ENCODE measurements around the gene C17orf50.

Gene C17orf50

GRCh38 chr17:35780950-35781349 is 20.3 kb downstream of the C17orf50 start:
- no peak for DNase-seq (ENCODE audit: low read depth in 1 of 2, low spot score in 1 of 2)

GRCh38 chr17:35784895-35785294 is 24.2 kb downstream of the C17orf50 start:
- no peak for DNase-seq (ENCODE audit: low read depth in 1 of 2, low spot score in 1 of 2)

GRCh38 chr17:35786941-35787432 is 26.3 kb downstream of the C17orf50 start:
- DNase-seq (ENCODE audit: low read depth in 1 of 2, low spot score in 1 of 2) = no peak

GRCh38 chr17:35788477-35789368 is 28.0 kb downstream of the C17orf50 start:
- DNase-seq (ENCODE audit: low read depth in 1 of 2, low spot score in 1 of 2) = no peak

- DNase-seq (ENCODE audit: low read depth in 1 of 2, low spot score in 1 of 2) = no peak
These were observed 30.2 kb downstream of the C17orf50 start for GRCh38 chr17:35790841-35791240.

GRCh38 chr17:35791681-35792350 is 31.1 kb downstream of the C17orf50 start:
- no peak for DNase-seq (ENCODE audit: low read depth in 1 of 2, low spot score in 1 of 2)

- no peak for DNase-seq (ENCODE audit: low read depth in 1 of 2, low spot score in 1 of 2)
These were observed 32.6 kb downstream of the C17orf50 start for GRCh38 chr17:35793257-35793656.

GRCh38 chr17:35795007-35795870 is 34.6 kb downstream of the C17orf50 start, which contains the start of gene MMP28:
Gene MMP28, minus strand, starts transcription at chr17:35795641. Its CDS starts 264 bp downstream, at chr17:35795377.
- no peak for DNase-seq (ENCODE audit: low read depth in 1 of 2, low spot score in 1 of 2)

- no peak for DNase-seq (ENCODE audit: low read depth in 1 of 2, low spot score in 1 of 2)
These were observed 35.2 kb downstream of the C17orf50 start for GRCh38 chr17:35795871-35796265.

- no peak for DNase-seq (ENCODE audit: low read depth in 1 of 2, low spot score in 1 of 2)
These were observed 36.3 kb downstream of the C17orf50 start for GRCh38 chr17:35796942-35797341.

GRCh38 chr17:35797370-35797769 is 36.7 kb downstream of the C17orf50 start:
- no peak for DNase-seq (ENCODE audit: low read depth in 1 of 2, low spot score in 1 of 2)

- DNase-seq (ENCODE audit: low read depth in 1 of 2, low spot score in 1 of 2) = no peak
These were observed 37.2 kb downstream of the C17orf50 start for GRCh38 chr17:35797918-35798317.

GRCh38 chr17:35799942-35800341 is 39.3 kb downstream of the C17orf50 start:
- no peak for DNase-seq (ENCODE audit: low read depth in 1 of 2, low spot score in 1 of 2)

GRCh38 chr17:35801583-35802224 is 41.0 kb downstream of the C17orf50 start:
- no peak for DNase-seq (ENCODE audit: low read depth in 1 of 2, low spot score in 1 of 2)

- peak in 1 of 2 donors; percentile 49 for DNase-seq (ENCODE audit: low read depth in 1 of 2, low spot score in 1 of 2)
These were observed 44.0 kb downstream of the C17orf50 start for GRCh38 chr17:35804658-35805192.

GRCh38 chr17:35807371-35808144 is 46.9 kb downstream of the C17orf50 start:
- no peak for DNase-seq (ENCODE audit: low read depth in 1 of 2, low spot score in 1 of 2)

GRCh38 chr17:35808240-35808961 is 47.7 kb downstream of the C17orf50 start:
- no peak for DNase-seq (ENCODE audit: low read depth in 1 of 2, low spot score in 1 of 2)

- DNase-seq (ENCODE audit: low read depth in 1 of 2, low spot score in 1 of 2) = peak; percentile 78 to 94
These were observed 48.5 kb downstream of the C17orf50 start, which contains the start of gene TAF15 for GRCh38 chr17:35808962-35809854. Gene TAF15, plus strand, starts transcription at chr17:35809484. Its CDS starts 86 bp downstream, at chr17:35809570.
